Activated naive CD8-positive, alpha-beta T cell treated with anti-CD3 and anti-CD28 coated beads for 36 hours (primary cell): ENCODE measurements around the gene DBP. TPM values are rescaled to one million over a fixed set of nuclear protein-coding genes. Genes with fewer than 3 reads are reported as not detected.
"Not testable (repeated sequence)": the region's sequence is repeated elsewhere in the genome, so short reads cannot be mapped to it uniquely, and the experiment has no call there.

Source experiments
- DNase-seq: peaks from one replicate; pipeline ENCODE4 v3.0.0; 2021
- H3K27ac Mint-ChIP-seq: one replicate; pipeline ENCODE4 v1.8.0; 2022; ENCODE audit warnings: mild to moderate bottlenecking, moderate library complexity, mixed read lengths
- H3K27me3 Mint-ChIP-seq: one replicate; pipeline ENCODE4 v1.8.0; 2022; ENCODE audit warnings: mild to moderate bottlenecking, mixed read lengths
- H3K36me3 Mint-ChIP-seq: one replicate; pipeline ENCODE4 v1.8.0; 2021; ENCODE audit warnings: mild to moderate bottlenecking, mixed read lengths
- H3K4me1 Mint-ChIP-seq: one replicate; pipeline ENCODE4 v1.8.0; 2021; ENCODE audit warnings: mixed read lengths
- H3K4me3 Mint-ChIP-seq: one replicate; pipeline ENCODE4 v1.8.0; 2022; ENCODE audit warnings: mild to moderate bottlenecking, moderate library complexity, mixed read lengths
- H3K9me3 Mint-ChIP-seq: one replicate; pipeline ENCODE4 v1.8.0; 2022; ENCODE audit warnings: mixed read lengths
- total RNA-seq, 2 experiments: library from RNA; stranded (reverse); gene quantifications; one replicate each; pipeline ENCODE4 v1.2.3, GENCODE V29; 2021

The DBP gene
- total RNA-seq, 2 experiments from 2014 or later, result 9.3 to 10.1 TPM

DNA sequence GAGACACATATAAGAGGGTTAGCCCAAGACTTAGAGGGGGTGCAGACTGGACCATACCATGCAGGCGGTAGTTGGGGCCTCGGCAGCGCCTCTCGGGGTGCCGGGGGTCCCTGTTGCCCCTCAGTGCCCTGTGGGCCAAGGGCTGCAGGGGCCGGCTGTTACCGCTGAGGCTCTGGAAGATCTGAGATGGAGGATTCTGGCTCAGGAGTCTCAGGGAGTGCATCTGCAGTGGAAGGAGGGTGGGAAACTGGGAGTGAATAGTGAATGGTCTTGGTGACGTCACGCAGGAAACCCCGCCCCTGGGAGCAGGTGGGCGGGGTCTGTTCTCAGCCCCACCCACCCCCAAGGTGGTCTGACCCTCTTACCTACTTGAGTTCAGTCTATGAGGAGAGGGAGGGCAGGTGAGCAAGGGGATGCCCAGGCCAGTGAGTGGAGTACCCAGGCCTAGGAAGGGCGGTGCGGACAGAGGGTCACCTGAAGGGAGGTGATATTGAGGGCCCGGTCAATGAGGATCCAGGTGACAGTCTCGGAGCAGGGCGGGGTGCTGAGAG is 1.7 kb upstream of the DBP start:
- peaks cover 10% of the 10 kb centered on the region for H3K36me3 Mint-ChIP-seq
- peak overlapping the region; percentile 98 for H3K27ac Mint-ChIP-seq
- peaks cover 38% of the 10 kb centered on the region for H3K4me1 Mint-ChIP-seq
- H3K27me3 Mint-ChIP-seq, result no peaks in the 10 kb centered on the region
- H3K4me3 Mint-ChIP-seq, result peak overlapping the region; percentile 87
- DNase-seq, result no peak
- H3K9me3 Mint-ChIP-seq, result no peaks in the 10 kb centered on the region

DNA sequence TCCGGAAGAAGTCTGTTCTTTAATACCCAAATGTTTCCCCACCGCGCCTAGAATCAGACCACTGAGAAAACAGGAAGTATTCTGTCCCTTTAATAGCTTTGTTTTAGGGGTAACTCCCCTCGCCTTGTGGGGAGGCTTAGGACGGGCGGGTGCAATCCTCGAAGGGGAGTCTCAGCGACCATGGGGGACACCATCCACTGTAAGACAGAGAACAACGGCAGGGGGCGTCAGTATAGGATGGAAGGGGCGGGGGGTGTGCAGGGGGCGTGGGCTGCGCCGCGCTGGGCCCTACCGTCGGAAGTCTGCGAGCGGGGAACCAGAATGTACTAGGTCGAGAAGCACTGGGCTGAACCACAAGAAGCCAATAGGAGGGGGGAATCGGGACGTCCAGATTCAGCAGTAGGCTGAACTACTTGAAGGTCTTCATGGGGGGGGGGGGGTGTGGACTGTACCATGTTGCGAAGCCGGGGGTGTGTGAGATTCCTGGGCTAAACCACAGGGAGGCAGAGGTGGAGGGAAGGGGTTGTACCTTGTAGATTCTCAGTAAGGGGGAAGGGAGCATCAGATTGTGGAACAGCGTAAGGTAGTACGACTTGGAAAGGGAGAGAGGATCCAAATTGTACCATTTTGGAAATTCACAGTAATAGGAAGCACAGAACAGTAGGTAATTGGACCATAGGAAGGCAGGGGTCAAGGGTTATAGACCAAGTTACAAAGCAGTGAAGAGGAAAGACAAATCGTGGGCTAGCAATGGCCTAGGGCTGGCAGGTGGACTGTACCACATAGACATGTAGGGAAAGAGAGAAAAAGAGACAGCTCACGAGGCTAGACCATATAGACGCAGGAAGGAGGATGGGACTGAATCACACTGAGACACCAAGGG is 1.0 kb upstream of the DBP start:
- Mint-ChIP-seq H3K4me1 (peaks cover 42% of the 10 kb centered on the region), H3K27me3 (no peaks in the 10 kb centered on the region), H3K27ac (peak overlapping the region; percentile 98), H3K36me3 (peaks cover 10% of the 10 kb centered on the region), H3K9me3 (no peaks in the 10 kb centered on the region), H3K4me3 (peak overlapping the region; percentile 87)
- DNase-seq, result peak; percentile 78

DNA sequence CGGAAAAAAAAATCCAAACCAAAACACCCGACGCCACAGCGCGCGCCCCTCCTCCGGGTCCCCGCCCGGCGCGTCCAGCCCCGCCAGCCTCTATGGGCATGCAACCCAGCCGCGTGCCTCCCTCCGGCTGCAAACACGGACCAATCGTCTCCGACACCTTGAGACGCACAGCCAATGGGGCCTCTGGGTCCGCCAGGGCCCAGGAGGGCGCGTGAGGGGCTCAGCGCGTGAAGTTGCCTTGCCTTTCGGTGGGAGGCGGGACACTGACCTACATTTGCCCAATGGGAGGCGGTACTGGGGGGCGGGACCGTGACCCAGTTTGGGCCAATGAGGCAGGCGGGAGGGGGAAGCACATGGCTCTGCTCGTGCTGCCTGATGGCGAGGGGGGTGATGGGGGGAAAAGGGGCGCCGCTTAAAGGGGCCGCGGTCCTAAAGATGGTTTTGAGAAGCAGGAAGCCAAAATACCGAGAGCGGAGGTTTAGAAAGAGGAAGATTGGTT is 319 bp upstream of the DBP start:
- peaks cover 10% of the 10 kb centered on the region for H3K36me3 Mint-ChIP-seq
- peak overlapping the region; percentile 95 for H3K4me3 Mint-ChIP-seq
- H3K9me3 Mint-ChIP-seq, result no peaks in the 10 kb centered on the region
- peak overlapping the region; percentile 98 for H3K27ac Mint-ChIP-seq
- H3K27me3 Mint-ChIP-seq, result no peaks in the 10 kb centered on the region
- peaks cover 47% of the 10 kb centered on the region for H3K4me1 Mint-ChIP-seq
- DNase-seq, result peak; percentile 99

DNA sequence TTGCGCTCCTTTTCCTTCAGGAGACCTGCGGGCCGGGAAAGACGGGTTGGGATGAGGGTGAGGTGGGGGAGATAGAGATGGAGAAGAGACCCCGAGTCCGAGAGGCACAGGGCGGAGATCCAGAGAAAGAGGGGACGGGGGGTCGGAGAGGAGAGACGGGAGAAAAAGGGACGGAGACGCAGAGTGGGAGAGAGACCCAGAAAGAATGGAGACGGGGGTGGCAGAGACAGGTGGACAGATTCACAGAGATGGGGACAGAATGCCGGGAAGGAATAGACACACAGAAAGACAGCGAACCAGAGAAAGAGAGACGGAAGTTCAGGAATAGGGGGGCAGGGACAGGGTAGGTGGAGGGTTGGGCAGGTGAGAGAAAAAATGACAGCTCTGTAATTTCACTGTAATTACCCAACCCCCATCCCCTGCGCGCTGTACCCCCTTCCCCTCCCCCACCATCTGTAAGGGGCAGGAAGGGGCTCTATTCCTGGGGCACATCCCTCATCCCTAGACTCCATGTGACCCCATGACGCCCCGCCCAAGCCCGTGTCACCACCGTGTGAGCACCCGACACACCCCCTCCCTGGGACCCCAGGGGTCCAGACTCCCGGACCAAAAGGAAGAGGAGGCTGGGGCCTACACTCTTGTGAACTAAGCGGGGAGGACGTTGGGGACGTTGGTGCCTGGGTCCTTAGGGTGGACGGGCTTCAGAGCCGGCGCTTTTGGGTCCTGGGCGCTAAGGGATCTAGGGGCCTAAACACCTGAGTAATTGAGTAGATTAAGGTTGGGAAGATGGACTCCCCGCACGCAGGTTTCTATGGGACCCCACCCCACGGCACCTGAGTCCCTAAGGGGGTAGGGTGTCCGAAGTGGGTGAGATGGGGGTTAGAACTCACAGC is 967 bp downstream of the DBP start:
- peaks cover 50% of the 10 kb centered on the region for H3K4me1 Mint-ChIP-seq
- no peaks in the 10 kb centered on the region for H3K9me3 Mint-ChIP-seq
- peaks cover 10% of the 10 kb centered on the region for H3K36me3 Mint-ChIP-seq
- no peak for DNase-seq
- H3K27ac Mint-ChIP-seq, result peak overlapping the region; percentile 92
- peak overlapping the region; percentile 95 for H3K4me3 Mint-ChIP-seq
- no peaks in the 10 kb centered on the region for H3K27me3 Mint-ChIP-seq

DNA sequence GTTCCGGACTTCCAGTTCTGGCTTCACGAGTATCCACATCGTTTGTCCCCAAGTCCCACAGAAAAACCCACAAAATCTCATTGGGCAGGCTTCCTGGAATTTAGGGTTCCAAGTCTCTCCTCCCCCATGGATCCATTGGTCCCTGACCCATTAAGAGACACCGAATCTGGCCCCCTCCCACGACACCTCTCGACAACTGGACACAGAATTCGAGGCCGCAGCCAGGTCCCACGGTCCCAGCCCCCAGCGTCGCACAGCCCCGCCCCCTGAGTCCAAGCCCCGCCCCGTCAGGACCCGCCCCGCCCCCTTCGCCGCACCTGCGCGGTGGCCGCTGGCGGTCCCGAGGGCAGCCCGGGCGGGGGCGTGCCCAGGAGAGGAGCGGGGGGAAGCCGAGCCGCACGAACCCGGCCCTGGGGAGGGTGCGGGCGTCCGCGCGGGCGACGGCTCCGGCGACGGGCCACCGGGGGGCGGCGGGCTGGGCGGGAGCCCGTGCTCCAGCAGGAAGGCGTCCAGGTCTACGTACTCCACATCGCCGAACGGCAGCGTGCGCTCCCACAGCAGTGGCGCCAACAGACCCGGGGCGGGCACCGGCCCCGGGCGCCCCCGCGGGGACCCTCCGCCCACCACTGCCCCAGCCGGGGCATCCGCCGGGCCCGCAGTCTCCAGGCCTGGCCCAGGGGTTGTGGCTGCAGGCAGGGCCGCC is 1.8 kb downstream of the DBP start:
- peaks cover 11% of the 10 kb centered on the region for H3K36me3 Mint-ChIP-seq
- DNase-seq, result peak; percentile 85
- H3K27ac Mint-ChIP-seq, result peak overlapping the region; percentile 92
- no peaks in the 10 kb centered on the region for H3K9me3 Mint-ChIP-seq
- H3K27me3 Mint-ChIP-seq, result no peaks in the 10 kb centered on the region
- H3K4me3 Mint-ChIP-seq, result peak overlapping the region; percentile 95
- H3K4me1 Mint-ChIP-seq, result peaks cover 50% of the 10 kb centered on the region

DNA sequence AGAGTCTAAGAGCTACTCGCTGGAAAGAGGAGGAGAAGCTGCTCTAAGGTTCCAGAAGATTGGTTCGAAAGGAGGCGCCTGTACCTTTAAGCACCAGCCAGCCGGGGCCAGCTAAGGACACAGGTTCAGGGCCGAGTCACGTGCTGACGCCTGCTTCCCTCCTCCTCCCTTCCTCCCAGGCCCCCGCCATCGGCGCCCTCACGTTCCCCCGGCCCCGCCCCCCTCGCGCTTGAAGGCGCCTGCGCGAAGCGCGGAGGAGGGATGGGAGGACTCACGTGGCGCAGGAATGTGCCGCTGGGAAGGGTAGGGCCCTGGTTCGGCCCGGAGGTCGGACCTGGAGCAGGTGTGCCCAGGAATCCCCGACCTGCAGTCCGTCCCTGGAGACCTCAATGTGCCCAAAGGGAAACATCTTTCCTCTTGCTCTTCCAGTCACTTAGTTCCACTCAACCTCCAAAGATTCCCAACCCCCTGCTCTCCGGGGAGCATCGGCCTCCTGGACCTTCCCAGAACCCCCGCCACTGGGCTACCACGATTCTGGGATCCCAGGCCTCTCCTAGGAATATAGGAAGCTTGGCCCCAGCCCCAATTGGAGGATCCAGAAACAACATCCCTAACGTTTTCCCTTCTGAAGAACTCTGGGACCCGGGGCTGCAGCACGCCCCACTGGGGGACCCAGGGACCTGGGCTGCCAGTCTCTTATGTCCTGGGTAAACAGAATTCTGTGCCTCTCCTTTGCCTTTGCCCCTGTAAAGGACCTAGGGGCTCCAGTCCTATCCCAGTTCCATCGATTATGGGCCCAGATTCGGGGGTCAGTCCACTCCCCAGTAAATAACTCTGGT is 2.5 kb downstream of the DBP start:
- peak overlapping the region; percentile 77 for H3K4me3 Mint-ChIP-seq
- H3K36me3 Mint-ChIP-seq, result peaks cover 12% of the 10 kb centered on the region
- H3K4me1 Mint-ChIP-seq, result peaks cover 48% of the 10 kb centered on the region
- H3K27me3 Mint-ChIP-seq, result no peaks in the 10 kb centered on the region
- peak; percentile 91 for DNase-seq
- H3K9me3 Mint-ChIP-seq, result no peaks in the 10 kb centered on the region
- peak overlapping the region; percentile 85 for H3K27ac Mint-ChIP-seq

DNA sequence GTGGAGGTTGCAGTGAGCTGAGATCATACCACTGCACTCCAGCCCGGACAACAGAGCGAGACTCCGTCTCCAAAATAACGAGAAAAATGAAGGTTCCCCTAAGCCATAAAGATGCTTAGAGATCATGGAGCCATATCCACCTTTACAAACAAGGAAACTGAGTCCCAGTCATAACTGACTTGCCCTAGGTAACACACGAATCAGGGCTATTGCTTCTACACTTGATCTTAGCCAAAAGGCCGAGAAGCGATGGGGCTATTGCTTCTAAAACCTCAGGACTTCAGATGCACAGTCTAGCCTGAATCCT is 3.2 kb downstream of the DBP start:
- DNase-seq, result no peak
- Mint-ChIP-seq H3K27ac (peak overlapping the region; percentile 85), H3K36me3 (peaks cover 12% of the 10 kb centered on the region), H3K27me3 (no peaks in the 10 kb centered on the region), H3K4me3 (peak overlapping the region; percentile 77), H3K9me3 (no peaks in the 10 kb centered on the region), H3K4me1 (peaks cover 43% of the 10 kb centered on the region)

DNA sequence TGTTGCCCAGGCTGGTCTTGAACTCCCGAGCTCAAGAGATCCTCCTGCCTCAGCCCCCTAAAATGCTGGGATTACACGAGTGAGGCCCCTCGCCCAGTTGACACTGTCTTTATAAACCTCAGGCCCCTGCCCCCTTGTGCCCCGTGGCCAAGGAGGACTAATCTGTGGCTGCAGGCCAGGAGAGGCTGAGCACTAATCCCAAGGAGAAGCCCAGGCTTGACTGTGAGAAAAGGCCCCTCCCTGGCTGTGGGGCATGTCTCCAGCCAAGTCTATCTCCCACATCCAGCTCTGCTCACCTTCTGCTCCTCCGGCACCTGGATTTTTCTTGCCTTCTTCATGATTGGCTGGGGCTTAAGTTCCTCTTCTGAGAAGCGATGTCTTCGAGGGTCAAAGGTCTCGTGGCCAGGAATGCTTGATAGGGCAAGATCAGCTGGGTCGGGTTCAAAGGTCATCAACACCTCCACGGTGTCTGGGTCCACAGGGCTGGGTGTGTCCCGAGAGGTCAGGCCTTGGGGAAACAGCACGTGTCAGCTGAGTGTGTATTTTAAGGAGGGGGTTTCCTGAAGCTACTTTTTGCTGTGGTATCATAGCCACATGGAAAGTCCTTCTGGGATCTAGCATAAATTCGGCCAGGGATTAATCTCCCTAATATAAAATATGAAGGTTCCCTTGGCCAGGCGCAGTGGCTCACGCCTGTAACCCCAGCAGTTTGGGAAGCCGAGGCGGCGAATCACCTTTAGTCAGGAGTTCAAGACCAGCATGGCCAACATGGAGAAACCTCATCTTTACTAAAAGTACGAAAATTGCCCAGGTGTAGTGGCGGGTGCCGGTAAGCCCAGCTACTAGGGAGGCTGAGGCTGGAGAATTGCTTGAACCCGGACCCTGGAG is 3.8 kb downstream of the DBP start:
- H3K27me3 Mint-ChIP-seq, result no peaks in the 10 kb centered on the region
- peaks cover 6% of the 10 kb centered on the region for H3K36me3 Mint-ChIP-seq
- H3K4me1 Mint-ChIP-seq, result peaks cover 37% of the 10 kb centered on the region
- H3K27ac Mint-ChIP-seq, result peak overlapping the region; percentile 85
- peak overlapping the region; percentile 77 for H3K4me3 Mint-ChIP-seq
- H3K9me3 Mint-ChIP-seq, result no peaks in the 10 kb centered on the region
- no peak for DNase-seq

DNA sequence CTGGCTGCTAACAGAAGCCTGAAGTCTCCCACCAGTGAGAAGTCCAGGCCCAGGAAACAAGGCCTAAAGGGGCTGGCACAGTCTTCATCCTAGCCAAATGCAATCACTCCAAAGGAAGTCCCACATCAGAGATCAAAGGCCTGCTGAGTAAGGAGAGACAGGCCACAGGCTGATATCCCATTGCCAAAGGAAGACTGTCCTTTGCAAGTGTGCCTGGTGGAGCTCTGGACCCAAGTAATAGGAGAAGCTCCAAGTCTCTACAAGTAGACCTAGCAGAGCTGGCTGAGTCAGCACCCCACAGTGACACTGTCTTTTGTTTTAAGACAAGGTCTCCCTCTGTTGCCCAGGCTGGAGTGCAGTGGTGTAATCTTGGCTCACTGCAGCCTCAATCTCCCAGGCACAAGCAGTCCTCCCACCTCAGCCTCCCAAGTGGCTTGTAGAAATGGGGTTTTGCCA is 4.5 kb downstream of the DBP start:
- Mint-ChIP-seq H3K27me3 (no peaks in the 10 kb centered on the region), H3K9me3 (no peaks in the 10 kb centered on the region), H3K4me3 (peak overlapping the region; percentile 40), H3K36me3 (peaks cover 5% of the 10 kb centered on the region), H3K4me1 (peaks cover 31% of the 10 kb centered on the region), H3K27ac (peak overlapping the region; percentile 85)
- DNase-seq, result no peak

DNA sequence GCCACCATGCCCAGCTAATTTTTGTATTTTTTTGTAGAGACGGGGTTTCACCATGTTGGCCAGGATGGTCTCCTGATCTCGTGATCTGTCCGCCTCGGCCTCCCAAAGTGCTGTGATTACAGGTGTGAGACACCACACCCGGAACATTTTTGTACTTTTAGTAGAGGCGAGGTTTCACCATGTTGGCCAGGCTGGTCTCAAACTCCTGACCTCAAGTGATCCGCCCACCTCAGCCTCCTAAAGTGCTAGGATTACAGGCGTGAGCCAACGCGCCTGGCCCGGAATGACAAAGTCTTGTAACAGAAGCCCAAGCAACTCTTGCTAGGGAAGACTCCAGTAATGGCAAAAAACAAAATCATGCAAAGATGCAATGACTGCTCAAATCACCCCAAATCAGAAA is 4.9 kb downstream of the DBP start:
- H3K4me1 Mint-ChIP-seq, result peaks cover 29% of the 10 kb centered on the region
- H3K27ac Mint-ChIP-seq, result peak overlapping the region; percentile 38
- not testable (repeated sequence) for H3K36me3 Mint-ChIP-seq, H3K27me3 Mint-ChIP-seq, DNase-seq, H3K9me3 Mint-ChIP-seq
- peak overlapping the region; percentile 40 for H3K4me3 Mint-ChIP-seq

DNA sequence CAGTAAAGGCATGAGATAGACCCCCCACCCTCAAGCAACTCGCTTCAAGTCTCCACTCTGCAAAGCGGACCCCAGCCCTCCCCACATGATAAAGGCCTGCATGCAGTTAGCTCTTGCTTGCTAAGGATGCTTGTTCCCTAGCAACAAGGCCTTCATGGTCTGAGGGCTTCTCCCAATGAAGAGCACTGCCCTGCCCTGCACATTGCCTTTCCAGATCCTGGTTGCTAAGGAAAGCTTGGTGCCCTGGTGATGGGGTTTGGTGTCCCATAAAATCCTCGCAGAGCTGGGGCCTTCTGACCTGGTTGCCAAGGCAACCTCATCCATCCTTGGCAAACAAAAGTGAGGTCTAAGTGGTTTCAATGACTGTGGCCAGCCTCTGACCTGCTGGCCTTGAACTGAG is 6.0 kb downstream of the DBP start:
- H3K9me3 Mint-ChIP-seq, result no peaks in the 10 kb centered on the region
- peak overlapping the region; percentile 45 for H3K27ac Mint-ChIP-seq
- no peak for DNase-seq
- no peaks in the 10 kb centered on the region for H3K27me3 Mint-ChIP-seq
- H3K4me1 Mint-ChIP-seq, result peaks cover 32% of the 10 kb centered on the region
- peaks cover 5% of the 10 kb centered on the region for H3K36me3 Mint-ChIP-seq
- H3K4me3 Mint-ChIP-seq, result no peak overlapping the region

DNA sequence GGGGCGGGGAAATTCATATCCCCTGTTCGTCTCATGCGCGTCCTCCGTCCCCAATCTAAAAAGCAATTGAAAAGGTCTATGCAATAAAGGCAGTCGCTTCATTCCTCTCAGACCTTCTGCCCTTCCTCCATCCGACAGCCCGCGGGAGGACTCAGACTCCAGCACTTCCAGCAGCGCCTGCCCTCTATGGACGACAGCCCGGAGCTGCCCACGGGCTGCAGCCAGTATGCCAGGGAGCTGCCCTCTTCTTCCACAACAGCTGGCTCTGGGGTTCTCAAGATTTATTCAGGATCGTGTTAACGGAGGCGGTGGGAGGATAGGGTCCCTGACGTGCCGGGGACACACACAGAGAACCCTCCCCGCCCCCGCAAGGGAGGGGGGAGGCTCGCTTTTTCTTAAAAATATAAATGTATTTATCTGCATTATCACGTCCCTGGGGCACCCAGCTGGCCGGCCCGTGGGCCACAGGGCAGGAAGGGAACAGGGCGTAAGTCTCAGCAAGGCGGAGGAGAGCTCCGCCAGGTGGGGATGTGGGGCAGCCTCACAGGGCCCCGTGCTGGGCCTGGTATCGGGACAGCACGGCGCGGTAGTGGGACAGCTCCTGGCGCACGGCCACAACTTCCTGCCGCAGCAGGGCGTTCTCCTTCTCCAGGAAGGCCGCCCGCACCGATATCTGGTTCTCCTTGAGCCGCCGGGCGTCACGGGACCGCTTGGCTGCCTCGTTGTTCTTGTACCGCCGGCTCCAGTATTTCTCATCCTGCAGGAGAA is 6.7 kb downstream of the DBP start:
- Mint-ChIP-seq H3K27ac (peak overlapping the region; percentile 65), H3K36me3 (peaks cover 5% of the 10 kb centered on the region)

More for the DNA sequence above, 6.7 kb downstream of the DBP start:
- Mint-ChIP-seq H3K9me3 (no peaks in the 10 kb centered on the region), H3K27me3 (no peaks in the 10 kb centered on the region), H3K4me1 (peaks cover 29% of the 10 kb centered on the region), H3K4me3 (no peak overlapping the region)
- no peak for DNase-seq
